NOMO-1 treated with dmso at 0.1 percent for 144 hours (cell line): ENCODE data around the gene VWA5A.
"Not testable (repeated sequence)": the region's sequence is repeated elsewhere in the genome, so short reads cannot be mapped to it uniquely, and the experiment has no call there.

ENCODE experiments used
- DNase-seq: peaks from one replicate; lab custom pipeline; 2025; ENCODE audit not compliant: unreplicated experiment; lab: John Stamatoyannopoulos, UW

VWA5A gene

DNA sequence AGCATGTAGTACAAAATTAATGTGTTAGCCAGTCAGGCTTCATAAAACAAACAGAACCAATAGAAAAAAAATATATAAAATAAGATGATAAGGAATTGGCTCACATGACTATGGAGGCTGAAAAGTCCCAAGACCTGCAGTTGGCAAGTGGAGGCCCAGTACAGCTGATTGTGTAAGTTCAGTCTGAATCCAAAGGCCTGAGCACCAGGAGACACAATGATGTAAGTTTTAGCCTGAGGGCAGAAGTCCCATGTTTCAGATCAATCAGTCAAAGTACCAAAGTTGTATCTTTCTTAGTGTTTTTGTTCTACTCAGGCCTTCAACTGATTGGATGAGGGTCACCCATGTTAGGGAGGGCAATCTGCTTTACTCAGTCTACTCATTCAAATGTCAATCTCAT, 53.5 kb downstream of the VWA5A start:
- no peak for DNase-seq

GRCh38 chr11:124170315-124170714, 55.1 kb downstream of the VWA5A start:
- DNase-seq, result not testable (repeated sequence)

- DNase-seq, result no peak
Measured at GRCh38 chr11:124170801-124171586, 55.7 kb downstream of the VWA5A start.

DNA sequence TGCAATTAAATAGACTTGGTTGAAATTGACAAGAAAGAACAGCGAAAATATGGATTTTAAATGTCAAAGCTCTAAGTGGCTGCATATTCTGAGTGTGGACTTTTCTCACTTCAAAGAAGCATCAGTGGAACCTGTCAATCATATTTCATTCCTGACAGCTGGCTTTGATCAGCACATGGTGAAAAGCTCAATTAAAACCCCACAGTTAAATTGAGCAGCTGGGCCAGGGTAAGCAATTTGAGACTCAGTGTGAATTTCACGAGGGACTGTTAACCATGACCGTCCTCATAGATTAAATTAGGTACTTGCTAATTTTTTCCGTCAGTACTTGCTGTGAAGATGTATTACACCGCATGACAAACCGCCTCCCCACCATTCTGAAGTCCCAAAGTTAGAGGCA, 56.9 kb downstream of the VWA5A start:
- no peak for DNase-seq

DNA sequence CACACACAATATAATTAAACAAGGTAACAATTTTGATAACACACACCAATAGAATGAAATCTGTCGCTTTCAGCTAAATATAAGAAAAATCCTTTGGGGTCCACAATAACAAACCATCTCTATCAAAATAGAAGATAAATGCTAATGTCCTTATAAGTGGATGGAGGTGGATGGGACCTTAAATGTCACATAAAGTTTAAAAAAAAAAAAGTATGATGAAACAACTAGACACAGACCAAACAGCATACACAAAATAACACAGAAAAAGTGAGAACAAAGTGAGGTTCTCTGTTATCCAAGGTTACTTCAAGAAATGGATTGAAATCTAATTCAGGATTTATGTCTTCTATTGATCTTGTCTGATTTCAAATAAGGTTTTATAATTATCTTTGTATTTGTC, 57.3 kb downstream of the VWA5A start:
- DNase-seq, result no peak

DNA sequence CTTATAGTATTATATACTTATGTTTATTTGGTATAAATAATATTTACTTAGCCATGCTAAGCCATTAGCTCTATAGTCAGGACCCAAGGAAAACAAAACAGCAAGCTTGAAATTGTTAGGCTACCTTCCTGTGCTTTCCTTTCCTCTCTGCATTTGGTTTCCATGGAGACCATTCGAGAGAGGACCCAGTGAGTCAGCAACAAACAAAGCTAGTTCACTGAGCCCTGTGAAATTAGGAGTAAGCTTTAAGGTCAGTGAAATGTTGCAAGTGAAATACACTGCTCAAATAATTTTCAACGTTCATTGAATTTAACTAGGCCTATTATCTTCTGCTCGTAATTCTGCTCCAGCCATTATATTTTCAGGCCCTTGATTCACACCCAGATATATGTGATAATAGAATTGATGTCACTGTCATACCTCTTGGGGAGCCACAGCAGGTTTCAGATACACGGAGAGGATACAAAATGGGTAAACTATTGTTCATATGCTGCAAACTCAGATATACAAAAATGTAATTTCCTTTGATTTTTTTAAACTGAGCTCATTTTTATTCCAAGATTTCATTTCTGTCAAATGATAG, 58.8 kb downstream of the VWA5A start:
- DNase-seq, result no peak

- no peak for DNase-seq
Measured at GRCh38 chr11:124176925-124177715, 61.9 kb downstream of the VWA5A start.

DNA sequence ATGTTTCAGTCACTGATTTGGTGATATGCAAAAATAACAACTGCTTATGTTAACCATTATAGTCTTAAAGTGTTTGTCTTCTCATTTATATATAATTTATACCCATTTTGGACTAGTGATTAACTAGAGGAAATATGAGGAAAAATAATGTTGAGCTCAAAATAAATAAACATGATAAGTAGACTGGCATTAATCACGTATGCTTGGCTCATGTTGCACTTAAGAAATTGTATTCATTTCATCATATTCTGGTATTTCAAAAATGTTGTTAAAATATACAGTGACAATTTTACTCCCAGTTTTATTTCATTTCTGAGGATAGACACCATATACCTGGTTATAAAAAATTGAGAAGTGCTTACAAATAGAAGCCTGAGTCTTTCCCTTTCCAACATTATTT, 64.1 kb downstream of the VWA5A start:
- DNase-seq, result no peak

- DNase-seq, result no peak
Measured at GRCh38 chr11:124183068-124183467, 67.8 kb downstream of the VWA5A start, which contains the start of gene OR10D3. Gene OR10D3 (plus strand): TSS chr11:124183345. CDS start chr11:124185270, 1,925 bp downstream.

GRCh38 chr11:124190298-124191139, 75.3 kb downstream of the VWA5A start:
- DNase-seq, result no peak

- DNase-seq, result peak; percentile 21
Measured at GRCh38 chr11:124193221-124194010, 78.2 kb downstream of the VWA5A start.

- DNase-seq, result no peak
Measured at GRCh38 chr11:124194293-124195188, 79.3 kb downstream of the VWA5A start.

GRCh38 chr11:124195189-124195734, 80.0 kb downstream of the VWA5A start:
- peak; percentile 27 for DNase-seq
